Stimulated activated CD4-positive, alpha-beta T cell treated with anti-CD3 and anti-CD28 coated beads, Interleukin-1b, Interleukin-23, amount 100 ng/mL, for 1 hour (primary cell): ENCODE results near the gene KCNK2.

ENCODE experiments used
- DNase-seq, 2 donors: peaks; one replicate each; pipeline ENCODE4 v3.0.0-alpha.2; 2020; ENCODE audit warnings: low read depth in 2 of 2

The KCNK2 gene, protein sequence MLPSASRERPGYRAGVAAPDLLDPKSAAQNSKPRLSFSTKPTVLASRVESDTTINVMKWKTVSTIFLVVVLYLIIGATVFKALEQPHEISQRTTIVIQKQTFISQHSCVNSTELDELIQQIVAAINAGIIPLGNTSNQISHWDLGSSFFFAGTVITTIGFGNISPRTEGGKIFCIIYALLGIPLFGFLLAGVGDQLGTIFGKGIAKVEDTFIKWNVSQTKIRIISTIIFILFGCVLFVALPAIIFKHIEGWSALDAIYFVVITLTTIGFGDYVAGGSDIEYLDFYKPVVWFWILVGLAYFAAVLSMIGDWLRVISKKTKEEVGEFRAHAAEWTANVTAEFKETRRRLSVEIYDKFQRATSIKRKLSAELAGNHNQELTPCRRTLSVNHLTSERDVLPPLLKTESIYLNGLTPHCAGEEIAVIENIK

DNA sequence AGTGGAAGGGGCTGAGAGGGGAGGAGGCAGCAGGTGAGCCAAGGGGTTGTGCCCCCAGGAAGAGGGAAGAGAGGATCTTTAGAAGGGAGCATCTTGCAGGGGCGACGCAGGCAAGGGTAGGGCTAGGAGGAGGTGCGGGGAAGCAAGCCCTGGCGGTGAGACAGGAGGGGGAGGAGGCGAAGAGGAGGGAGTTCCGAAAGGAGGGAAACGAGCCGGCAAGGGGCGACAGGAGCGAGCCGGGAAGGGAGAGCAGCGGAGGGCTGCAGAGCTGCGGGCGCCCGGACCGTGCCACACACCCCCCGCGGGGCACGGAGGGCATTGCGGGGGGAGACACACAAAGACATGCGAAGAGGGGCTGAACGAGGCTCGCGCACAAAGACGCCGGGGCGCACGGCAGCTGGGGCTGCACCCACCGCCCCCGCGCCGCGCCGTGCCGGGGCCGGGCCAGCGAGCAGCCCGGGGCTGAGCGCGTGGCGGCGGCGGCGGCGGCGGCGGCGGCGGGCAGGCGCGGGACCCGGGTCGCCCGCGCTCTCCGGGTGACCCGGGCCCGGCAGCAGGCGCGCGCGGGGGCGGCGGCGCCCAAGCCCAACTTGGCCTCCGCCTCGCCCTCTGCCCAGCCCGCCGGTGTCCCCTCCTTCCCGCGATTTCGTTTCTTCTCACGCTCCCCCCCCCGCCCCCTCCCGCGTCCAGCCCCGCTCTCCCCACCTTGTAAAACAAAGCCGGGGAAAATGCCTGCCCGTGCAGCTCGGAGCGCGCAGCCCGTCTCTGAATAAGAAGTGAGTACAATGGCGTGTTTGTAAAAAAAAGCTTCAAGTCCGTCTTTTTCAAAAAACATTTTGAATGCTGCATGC is at the start of gene KCNK2:
KCNK2 (plus strand) TSS at position 206 of the 851 bp plus-strand sequence. CDS start 649 bp downstream, outside the sequence.
- DNase-seq: no peak

DNA sequence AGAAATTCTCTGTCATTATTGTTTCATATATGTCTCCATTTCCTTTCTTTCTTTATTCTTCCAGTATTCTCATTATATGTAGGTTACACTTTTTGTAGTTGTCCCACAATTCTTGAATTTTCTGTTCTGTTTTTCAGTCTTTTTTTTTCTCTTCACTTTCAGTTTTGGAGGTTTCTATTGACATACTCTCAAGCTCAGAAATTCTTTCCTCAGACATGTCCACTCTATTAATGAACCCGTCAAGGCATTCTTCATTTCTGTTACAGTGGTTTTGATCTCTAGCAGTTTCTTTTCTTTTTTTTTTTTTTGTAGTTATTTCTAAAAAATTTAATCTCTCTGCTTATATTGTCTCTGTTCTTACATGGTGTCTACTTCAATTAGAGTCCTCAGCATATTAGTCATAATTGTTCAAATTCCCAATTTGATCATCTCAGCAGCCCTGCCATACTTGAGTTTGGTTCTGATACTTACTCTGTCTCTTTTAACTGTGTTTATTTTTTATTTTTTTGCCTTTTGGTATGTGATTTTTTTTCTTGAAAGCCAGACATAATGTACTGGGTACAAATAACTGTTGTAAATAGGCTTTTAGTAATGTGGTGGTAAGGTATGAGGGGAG is 49.5 kb upstream of the KCNK2 start:
- no peak for DNase-seq

DNA sequence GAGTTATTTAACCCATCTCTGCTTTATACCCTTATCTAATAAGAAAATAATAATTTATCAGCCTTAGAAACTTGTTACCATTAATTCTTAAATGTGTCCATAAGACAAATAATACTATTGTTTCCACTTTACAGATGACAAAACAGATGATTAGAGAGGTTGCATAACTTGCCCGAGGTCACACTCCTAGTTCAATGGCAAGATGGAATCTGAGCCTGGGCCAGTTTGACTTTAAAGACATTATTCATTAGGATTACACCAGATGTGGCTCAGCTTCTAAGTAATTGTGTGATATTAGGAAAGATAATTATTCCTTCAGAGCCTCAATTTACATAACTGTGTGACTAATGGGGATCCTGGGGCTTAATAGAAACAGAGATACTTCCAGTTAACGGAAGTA is 42.3 kb upstream of the KCNK2 start:
- no peak for DNase-seq

DNA sequence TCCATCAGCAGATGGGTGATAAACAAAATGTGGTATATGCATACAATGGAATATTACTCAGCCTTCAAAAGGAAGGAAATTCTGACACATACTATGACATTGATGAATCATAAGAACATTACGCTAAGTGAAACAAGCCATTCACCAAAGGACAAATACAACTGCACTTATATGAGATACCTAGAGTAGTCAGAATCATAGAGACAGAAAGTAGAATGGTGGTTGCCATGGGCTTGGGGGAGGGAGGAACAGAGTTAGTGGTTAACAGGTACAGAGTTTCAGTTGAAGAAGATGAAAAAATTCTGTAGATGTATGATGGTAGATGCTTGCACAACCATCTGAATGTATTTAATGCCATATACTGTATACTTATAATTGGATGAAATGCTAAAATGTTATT is 39.1 kb upstream of the KCNK2 start:
- no peak for DNase-seq

DNA sequence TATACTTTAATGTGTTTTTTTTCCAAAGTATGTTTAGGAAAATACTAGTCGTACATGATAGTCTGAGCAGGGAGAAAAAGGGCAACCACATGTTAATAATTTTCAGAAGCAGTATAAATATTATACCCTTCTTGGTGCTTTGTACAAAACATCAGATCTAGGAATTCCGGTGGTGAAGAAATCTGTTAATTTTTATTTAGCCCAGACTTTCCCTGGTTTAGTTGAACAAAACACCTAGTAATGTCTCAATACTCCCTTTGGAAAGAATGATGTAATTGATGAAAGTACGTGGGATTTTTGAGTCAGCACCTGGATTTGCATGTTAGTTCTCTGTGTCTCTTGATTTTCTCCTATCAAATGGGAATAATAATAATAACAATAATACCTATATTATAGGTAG is 38.4 kb upstream of the KCNK2 start:
- no peak for DNase-seq

DNA sequence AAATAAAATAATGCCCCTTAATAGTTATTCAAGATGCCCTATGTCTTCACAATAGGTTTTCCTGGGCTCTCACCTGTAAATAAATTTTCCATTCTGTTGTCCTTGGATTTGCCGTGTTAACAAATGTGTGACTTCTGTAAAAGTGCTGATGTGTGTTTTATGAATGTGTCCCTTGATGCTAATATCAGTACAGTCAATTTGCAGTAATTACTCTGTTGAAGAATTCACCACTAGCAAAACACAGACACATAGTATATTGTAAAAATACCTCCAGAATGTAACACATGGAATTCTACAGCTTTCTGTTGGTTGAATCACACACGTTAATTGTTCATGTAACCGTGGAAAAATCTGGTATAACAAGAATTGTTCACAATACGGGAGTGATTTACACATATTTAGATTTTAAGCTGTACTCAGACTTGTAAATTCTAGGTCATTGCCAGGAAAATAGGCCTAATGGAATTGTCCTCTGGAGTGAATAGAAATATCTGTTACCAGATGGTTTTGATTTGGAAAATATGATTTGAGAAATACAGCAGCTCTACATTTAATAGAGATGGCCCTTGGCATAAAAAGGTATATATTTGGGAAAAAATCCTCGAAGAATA is 36.7 kb upstream of the KCNK2 start:
- DNase-seq: no peak

DNA sequence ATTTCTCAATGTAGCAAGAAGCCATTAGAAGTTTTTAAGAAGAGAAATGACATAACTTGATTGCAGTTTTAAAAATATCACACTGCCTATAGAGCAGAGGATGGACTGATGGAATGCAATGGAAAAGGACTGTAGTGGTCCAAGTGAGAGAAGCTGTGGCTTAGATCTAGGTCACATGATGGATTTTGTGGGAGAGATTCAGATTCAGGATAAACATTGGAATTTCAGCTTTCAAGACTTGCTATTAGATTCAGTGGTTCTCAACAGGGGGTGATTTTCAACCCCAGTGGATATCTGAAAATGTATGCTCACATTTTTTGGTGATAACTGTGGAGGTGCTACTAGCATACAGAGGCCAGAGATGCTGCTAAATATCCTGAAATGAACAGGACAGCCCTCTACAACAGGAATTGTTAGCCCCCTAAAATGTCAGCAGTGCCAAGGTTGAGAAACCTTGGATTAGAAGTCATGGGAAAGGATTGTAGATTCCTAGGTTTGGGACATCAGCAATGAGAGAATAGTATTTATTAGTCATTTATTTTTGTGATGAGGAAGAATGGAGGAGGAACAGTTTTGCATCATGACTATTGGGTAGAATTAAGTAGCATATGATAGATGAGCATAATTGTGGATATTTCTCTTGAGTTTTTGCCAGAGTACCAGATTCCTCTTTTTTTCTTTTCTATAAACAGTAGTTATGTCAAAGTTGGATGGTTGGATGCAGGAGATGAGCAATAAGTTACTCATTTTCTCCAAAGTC is 30.1 kb upstream of the KCNK2 start:
- DNase-seq: no peak

DNA sequence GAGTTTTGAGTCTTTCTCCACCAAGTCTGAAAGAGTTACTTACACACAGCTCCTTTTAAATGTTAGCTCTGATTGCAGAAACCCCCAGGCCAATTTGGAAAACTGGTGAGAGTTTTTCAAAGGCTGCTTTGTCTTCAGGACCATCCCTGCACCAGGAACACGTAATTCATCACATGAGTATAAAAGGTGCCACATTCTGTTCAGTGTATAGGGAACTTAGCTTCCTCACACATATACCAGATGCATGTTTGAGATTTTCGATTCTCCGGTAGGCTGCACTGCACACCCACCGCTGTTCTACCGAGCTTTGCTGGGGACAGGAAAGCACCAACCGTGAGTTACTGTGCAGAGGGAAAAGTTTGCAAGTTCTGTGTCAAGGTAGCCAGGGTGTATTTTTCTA is 28.3 kb upstream of the KCNK2 start:
- no peak for DNase-seq

DNA sequence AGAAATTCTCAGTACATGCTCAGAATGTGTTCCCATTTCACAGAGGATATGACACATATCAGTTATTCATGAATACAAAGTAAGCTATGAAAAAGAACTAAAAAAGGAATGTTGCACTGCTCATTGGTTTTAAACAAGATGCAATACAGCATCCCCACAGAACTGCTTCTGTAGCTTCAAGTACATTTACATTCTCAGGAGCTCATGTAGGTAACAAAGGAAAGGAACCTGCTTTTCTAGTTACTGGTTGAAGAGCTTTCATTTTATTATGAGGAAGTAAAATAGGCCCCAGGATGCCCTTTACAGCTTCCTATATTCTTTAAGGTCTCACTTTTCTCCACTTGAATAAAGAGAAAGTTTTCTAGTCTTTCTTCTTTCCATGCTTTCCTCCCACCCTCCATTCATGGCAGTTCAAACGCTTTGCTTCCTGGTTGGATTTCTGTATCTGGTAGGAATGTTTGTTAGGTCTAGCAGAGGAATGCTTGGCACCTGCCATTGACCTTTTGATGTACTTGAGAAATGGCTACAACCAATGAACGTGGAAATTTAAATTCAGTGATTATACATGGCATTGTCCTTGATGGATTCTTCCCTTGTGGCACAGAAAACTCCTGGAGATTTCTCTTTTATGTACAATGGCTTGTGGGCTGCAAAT is 27.1 kb upstream of the KCNK2 start:
- no peak for DNase-seq

DNA sequence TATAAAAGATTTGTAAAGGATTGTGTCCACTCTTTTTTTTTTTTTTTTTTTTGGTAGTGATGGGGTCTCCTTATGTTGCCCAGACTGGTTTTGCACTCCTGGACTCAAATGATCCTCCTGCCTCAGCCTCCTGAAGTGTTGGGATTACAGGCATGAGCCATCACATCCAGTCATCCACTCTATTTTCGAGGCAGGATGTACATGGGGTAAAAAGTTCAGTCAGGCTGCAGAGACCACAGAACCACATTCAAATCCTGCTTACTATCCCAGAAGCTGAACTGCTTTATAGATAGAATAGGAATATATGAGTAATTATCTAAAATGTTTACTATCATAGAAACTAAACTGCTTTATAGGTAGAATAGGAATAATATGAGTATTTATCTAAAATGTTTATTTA is 26.0 kb upstream of the KCNK2 start:
- no peak for DNase-seq

DNA sequence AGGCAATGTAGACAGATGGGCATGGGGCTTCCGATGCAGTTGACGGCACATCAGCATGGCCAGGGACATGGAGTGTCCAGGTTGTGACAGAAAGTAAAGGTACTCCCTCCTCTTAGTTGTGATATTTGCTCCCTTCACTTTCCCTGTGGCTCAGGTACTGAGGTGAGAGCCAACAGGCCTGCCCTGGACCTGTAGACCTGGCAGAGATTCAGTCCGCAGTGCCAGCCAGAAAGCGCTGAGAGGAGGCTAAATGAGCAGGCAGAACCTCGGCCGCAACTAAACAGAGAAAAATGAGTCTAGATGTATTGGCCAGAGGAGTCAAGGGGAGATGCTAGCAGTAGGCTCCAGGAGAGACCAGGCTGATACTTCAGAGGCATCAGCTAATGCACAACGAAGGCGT is 22.6 kb upstream of the KCNK2 start:
- DNase-seq: no peak

DNA sequence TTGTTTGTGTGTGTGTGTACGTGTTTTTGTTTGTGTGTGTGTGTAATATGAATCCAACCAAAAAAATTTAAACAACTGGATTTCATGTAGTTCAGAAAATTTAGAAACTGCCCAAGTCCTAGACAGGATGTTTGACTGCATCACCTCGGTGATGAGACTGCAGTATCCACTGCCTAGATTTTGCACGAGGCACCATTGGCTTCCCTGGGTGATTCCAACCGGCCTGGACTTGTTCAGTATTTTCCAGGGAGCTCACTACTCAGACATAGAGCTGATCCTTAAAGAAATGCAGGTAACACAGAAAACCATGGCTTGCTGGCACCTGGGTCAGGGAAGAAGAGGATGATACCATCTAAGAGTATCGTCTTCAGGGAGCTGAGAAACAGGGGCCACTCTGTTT is 18.2 kb upstream of the KCNK2 start:
- DNase-seq: no peak

DNA sequence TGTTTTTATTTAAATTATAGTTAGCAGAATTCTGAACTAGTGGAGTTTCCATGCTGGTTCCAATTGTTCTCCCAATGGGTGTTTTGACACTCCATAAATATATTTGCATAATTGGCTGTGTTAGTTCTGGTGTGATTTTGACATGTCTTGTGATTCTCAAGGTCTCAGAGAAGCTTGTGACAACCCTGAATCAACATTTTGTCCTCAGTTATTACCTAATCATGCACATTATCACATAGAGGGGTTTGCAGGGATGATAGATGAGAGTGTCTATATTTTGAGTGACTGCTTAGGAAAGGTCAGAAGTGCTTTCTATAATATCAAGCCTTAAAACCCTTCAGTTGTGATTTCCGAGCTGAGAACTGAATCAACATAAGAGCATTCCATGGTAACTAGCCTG is 11.5 kb upstream of the KCNK2 start:
- no peak for DNase-seq

DNA sequence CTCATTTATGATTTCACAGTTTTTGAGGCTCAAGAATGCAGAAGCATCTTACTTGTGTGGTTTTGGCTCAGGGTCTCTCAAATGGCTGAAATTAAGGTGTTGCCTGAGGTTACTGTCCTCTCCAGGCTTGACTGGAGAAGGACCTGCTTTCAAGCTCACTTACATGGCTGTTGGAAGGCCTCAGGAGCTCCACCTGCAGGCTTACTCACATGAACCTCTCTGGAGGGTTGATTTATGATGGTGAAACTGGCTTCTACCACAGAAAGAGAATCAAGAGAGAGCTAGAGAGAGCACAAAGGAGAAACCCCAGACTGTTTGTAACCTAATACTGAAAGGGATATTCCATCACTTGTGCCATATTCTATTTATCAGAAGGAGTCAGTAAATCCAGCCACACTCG is 6.2 kb upstream of the KCNK2 start:
- no peak for DNase-seq

DNA sequence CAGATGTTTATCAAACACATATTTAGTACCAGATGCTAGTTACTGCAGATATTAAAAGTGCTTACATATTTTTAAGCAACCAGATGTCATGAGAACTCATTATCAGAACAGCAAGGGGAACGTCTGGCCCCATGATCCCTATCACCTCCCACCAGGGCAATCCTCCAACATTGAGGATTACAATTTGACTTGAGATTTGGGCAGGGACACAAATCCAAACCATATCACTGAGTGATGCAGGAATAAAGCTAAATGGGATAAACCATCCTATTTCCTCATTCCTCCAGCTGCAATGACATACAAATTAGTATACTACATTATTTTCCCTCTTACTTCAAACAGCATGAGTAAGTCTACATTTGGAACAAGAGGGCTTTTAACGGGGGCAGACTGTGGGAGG is 3.1 kb upstream of the KCNK2 start:
- no peak for DNase-seq

DNA sequence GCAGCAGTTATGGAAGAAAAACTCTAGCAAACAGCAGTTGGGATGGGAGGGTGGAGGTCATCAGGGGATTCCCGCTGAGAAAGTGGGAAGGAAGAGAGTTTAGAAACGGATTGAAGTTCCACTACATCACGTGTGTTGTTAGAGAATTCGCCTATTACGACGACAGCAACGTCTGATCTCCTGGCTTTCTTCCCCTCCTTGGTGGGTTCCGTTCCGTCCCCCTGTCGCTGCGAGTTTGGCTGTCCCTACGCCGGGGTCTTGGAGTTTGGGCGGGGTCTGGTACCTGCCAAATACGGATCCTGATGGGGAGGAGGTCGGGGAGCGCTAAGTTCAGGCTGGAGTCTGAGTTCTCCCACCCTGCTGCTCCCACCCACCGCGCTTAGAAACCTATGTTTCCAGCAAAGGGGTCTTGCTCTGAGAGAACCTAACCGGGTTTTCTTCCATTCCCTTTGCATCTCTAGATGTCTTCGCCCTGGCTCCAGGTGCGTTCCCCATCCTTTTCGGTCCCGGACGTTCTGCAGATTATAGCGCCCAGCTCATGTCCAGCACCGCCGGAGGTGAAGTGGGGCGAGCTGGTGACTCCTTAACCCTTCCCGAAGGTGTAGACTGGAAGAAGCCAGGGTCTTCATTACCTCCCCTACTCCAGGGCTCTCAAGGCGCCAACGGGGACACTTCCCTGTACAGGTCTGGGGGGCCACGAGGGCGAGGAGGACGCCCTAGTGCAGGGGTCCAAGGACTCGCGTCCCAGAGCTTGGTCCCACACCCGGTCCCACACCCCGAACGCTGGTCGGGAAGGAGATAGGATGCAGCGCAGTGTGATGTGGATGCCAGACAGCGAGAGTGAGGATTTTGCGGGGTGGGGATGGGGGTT is 641 bp upstream of the KCNK2 start:
- no peak for DNase-seq

DNA sequence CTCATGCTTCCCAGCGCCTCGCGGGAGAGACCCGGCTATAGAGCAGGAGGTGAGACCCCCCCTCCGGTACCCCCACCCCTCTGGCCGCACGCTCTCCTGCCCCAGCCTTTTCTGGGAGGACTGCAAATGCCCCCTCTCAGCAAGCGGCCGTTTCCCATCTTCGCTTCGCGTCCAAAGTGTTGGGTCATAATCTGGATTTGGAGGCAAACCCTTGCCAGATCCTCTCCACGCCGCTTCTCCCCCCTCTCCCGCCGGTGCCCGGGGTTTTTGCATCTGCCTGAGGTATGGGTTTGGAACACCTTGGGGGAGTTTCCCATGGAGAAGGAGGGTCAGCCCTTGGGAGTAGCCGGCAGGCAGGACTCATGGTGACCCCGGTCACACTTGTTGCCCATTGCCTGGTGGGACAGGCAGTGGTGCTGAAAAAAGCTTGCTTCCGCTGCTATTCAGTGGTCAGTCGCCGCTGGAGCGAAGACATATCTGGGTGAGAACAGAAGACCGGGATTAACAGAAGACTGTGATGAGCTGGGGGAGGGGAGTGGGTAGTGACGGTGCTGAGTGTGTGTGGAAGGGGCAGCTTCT is 935 bp downstream of the KCNK2 start:
- no peak for DNase-seq

DNA sequence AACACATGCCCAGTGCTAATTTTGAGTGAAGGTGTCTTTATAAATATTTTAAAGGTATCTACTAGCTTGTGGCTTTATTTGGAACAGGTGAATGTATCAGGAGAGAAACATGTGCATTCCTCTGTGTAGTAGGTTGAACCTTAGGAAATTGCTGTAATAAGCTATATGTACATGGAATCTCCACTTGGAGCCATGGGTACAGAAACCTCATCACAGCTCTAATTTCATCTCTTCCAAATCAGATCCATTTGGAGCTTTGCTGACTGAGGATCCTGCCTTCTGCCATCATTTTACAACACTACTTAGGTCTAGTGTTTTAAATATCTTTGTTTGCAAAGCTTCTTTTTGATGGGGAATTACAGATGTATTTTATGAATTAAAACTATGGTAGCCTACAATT is 2.1 kb downstream of the KCNK2 start:
- DNase-seq: no peak

DNA sequence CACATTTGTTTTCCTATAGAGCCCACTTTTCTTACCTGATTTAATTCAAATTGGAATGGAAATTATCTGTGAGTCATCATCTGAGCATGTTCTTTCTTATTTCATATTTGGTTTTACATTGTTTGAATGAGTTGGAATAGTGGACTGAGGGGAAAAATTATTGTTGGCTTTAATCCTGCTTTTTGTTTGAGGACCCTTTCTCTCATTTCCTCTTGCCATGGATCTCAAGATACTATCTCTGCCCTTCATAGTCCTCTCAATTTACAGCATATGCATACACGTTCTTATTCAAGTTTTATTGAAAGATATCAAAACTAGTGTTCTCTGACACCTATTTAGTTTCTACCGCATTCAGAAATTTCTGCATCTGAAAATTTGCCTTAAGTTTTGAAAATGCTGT is 5.1 kb downstream of the KCNK2 start:
- DNase-seq: no peak

DNA sequence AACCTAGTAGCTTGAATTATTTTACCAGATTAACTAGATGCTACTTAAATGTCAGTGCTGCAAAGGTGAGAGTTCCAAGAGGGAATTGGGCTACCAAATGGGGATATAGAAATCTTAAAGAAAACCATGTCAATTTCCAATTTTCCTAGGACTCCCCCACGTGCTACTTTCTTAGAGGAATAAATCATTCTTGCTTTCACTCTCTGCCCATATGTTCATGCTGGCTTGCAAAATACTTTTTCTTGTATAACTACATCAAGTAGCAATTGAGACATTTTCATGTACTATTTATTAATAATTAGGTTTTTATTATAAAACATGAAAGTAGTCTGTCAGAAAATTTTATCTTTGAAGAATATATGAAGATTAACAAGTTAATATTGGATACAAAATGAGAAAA is 11.8 kb downstream of the KCNK2 start:
- no peak for DNase-seq
